Body of pancreas (tissue), 4 donors: ENCODE data around the gene GLIS1. TPM values are rescaled to one million over a fixed set of nuclear protein-coding genes. Genes with fewer than 3 reads are reported as not detected.

ENCODE experiments used
- ATAC-seq: fragments of 150-250 bp; one replicate; pipeline ENCODE4 v1.9.1; 2016
- DNase-seq, 4 donors: peaks; one replicate each; pipeline ENCODE4 v3.0.0-alpha.2; 2019
- H3K27ac ChIP-seq, 4 donors: fragments of 200-600 bp; sonication (generic); 1 replicate in 3 of 4; 2 replicates in 1 of 4; pipeline versions ENCODE4 v1.5.1 to v1.6.1; 2016 to 2019; ENCODE audit warnings: mild to moderate bottlenecking in 1 of 4, mixed read lengths in 1 of 4, moderate library complexity in 1 of 4
- H3K27me3 ChIP-seq, 2 donors: fragments of 200-600 bp; sonication (generic); one replicate each; pipeline ENCODE4 v1.6.0; 2016; ENCODE audit warnings: mild to moderate bottlenecking in 1 of 2
- H3K36me3 ChIP-seq, 2 donors: fragments of 200-600 bp; sonication (generic); replicated peaks in 1 of 2; 2 replicates each; pipeline ENCODE4 v1.5.1; 2016; ENCODE audit warnings: low read depth in 2 of 2; ENCODE audit not compliant: insufficient read depth in 1 of 2
- H3K4me1 ChIP-seq: fragments of 200-600 bp; sonication (generic); one replicate; pipeline ENCODE4 v1.6.0; 2016
- H3K4me3 ChIP-seq, 2 donors: fragments of 200-600 bp; sonication (generic); 1 replicate in 1 of 2; 2 replicates in 1 of 2; pipeline ENCODE4 v1.5.1; 2016 to 2019
- H3K9me3 ChIP-seq, 3 donors: fragments of 200-600 bp; sonication (generic); 1 replicate in 2 of 3; 2 replicates in 1 of 3; pipeline ENCODE4 v1.5.1; 2016
- CTCF ChIP-seq, 7 experiments: fragments of 450-650 bp in 4 of 7; fragments of 200-600 bp in 3 of 7; sonication (generic) in 3 of 7; IDR thresholded peaks; one replicate each; pipeline ENCODE4 v1.5.1; 2016 to 2019; ENCODE audit warnings: antibody characterized with exemption in 7 of 7
- POLR2A ChIP-seq, 3 donors: fragments of 450-650 bp; IDR thresholded peaks; one replicate each; pipeline ENCODE4 v1.6.1; 2016; ENCODE audit warnings: antibody characterized with exemption in 3 of 3, mild to moderate bottlenecking in 2 of 3
- WGBS, 2 donors: methylation state at CpG; one replicate each; pipeline ENCODE4 v1.1.5; 2017; 5-methylcytosine and 5-hydroxymethylcytosine counted together
- intact Hi-C: fragments of 100-400 bp; cut with DNase I; formaldehyde crosslinking; loops from one replicate; pipeline ENCODE4 v1.15.1; 2023
- total RNA-seq, 2 donors: library from RNA; depleted of rRNA; stranded (reverse); fragments of >200 nt; gene quantifications; one replicate each; pipeline ENCODE4 v1.1.0, GENCODE V29; 2016

The GLIS1 gene
- total RNA-seq, 2 donors from 2014 or later, result 0.33 TPM; not detected in 1

GRCh38 chr1:53568540-53568939 is 170.4 kb downstream of the GLIS1 start:
- DNase-seq, result no peak
- H3K4me3 ChIP-seq, result no peak overlapping the region
- no peaks in the 10 kb centered on the region for H3K9me3 ChIP-seq
- no peaks in the 10 kb centered on the region for H3K36me3 ChIP-seq
- peaks cover 8% of the 10 kb centered on the region for H3K4me1 ChIP-seq
- intact Hi-C loops, result no loop called here
- H3K27me3 ChIP-seq, result no peaks in the 10 kb centered on the region
- no peak overlapping the region for H3K27ac ChIP-seq
- 91 to 92% methylated on average over 2 of the region's 2 CpGs for WGBS, 2 donors
- no peak for ATAC-seq
- TF ChIP-seq CTCF (IDR thresholded peaks at IDR 0.05), result no peak
- TF ChIP-seq POLR2A (IDR thresholded peaks at IDR 0.05), result no peak

DNA sequence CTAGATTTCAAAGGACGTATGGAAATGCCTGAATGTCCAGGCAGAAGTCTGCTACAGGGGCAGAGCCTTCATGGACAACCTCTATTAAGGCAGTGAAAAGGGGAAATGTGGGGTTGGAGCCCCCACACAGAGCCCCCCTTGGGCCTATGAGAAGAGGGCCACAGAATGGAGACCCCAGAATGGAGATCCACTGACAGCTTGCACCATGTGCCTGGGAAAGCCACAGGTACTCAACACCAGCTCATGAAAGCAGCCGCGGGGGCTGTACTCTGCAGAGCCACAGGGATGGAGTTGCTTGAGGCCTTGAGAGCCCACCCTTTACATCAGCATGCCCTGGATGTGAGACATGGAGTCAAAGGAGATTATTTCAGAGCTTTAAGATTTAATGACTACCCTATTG is 171.1 kb downstream of the GLIS1 start:
- Histone ChIP-seq H3K4me1 (peaks cover 8% of the 10 kb centered on the region), H3K27ac (no peak overlapping the region), H3K36me3 (no peaks in the 10 kb centered on the region), H3K27me3 (no peaks in the 10 kb centered on the region), H3K4me3 (no peak overlapping the region), H3K9me3 (no peaks in the 10 kb centered on the region)
- DNase-seq (peak in 1 of 4 donors; percentile 5), ATAC-seq (no peak)
- no peak for TF ChIP-seq POLR2A (IDR thresholded peaks at IDR 0.05)
- no peak for TF ChIP-seq CTCF (IDR thresholded peaks at IDR 0.05)
- intact Hi-C loops, result no loop called here
- WGBS, 2 donors, result 94 to 96% methylated on average over 3 of the region's 3 CpGs

DNA sequence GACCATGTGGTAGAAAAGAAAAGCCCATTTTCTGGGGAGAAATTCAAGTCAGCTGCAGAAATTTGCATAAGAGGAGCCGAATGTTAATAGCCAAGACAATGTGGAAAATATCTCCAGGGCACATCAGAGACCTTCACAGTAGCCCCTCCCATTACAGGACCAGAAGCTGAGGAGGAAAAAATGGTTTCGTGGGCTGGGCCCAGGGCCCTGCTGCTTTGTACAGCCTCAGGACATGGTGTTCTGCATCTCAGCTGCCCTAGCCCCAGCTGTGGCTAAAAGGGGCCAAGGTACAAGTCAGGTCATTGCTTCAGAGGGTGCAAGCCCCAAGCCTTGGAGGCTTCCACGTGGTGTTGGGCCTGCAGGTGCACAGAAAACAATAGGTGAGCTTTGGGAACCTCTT is 171.5 kb downstream of the GLIS1 start:
- Histone ChIP-seq H3K4me1 (peaks cover 8% of the 10 kb centered on the region), H3K27me3 (no peaks in the 10 kb centered on the region), H3K4me3 (no peak overlapping the region), H3K36me3 (no peaks in the 10 kb centered on the region), H3K9me3 (no peaks in the 10 kb centered on the region), H3K27ac (no peak overlapping the region)
- WGBS, 2 donors, result 71 to 74% methylated on average over 3 of the region's 3 CpGs
- ATAC-seq (no peak), DNase-seq (peak in 1 of 4 donors; percentile 5)
- intact Hi-C loops, result no loop called here
- no peak for TF ChIP-seq POLR2A (IDR thresholded peaks at IDR 0.05)
- TF ChIP-seq CTCF (IDR thresholded peaks at IDR 0.05), result no peak

DNA sequence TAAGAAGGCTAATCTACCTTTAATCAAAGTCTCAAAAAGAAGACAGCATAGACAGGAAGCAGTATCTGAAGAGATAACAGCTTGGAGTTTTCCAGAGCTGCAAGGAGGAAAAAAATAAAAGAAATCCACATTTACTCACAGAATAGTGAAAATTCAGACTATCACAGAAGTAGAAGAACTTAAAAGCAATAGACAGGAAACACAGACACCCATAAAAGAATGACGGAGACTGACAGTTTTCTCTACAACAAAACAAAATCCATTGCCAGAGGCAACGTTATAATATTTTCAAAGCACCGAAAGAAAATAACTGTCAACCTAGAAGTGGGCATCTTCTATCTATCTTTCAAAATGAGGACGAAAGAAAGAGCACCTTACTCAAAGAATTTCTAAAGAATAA is 175.4 kb downstream of the GLIS1 start:
- DNase-seq, result no peak
- Histone ChIP-seq H3K4me3 (no peak overlapping the region), H3K36me3 (no peaks in the 10 kb centered on the region), H3K9me3 (no peaks in the 10 kb centered on the region), H3K27ac (no peak overlapping the region), H3K27me3 (no peaks in the 10 kb centered on the region), H3K4me1 (no peaks in the 10 kb centered on the region)
- intact Hi-C loops, result no loop called here
- ATAC-seq, result no peak
- WGBS, 2 donors, result 54 to 55% methylated on average over 4 of the region's 4 CpGs
- TF ChIP-seq POLR2A (IDR thresholded peaks at IDR 0.05), result no peak
- no peak for TF ChIP-seq CTCF (IDR thresholded peaks at IDR 0.05)

GRCh38 chr1:53562981-53563379 is 176.0 kb downstream of the GLIS1 start:
- 76 to 82% methylated on average over 3 of the region's 3 CpGs for WGBS, 2 donors
- no peak for ATAC-seq
- no peak overlapping the region for H3K4me3 ChIP-seq
- no peak for DNase-seq
- H3K9me3 ChIP-seq, result no peaks in the 10 kb centered on the region
- no peaks in the 10 kb centered on the region for H3K36me3 ChIP-seq
- H3K27ac ChIP-seq, result no peak overlapping the region
- intact Hi-C loops, result no loop called here
- H3K4me1 ChIP-seq, result no peaks in the 10 kb centered on the region
- no peaks in the 10 kb centered on the region for H3K27me3 ChIP-seq
- TF ChIP-seq POLR2A (IDR thresholded peaks at IDR 0.05) (no peak), CTCF (IDR thresholded peaks at IDR 0.05) (no peak)
